Kidney (tissue), 22 donors: ENCODE results near the gene CERK. TPM values are rescaled to one million over a fixed set of nuclear protein-coding genes. Genes with fewer than 3 reads are reported as not detected.
"Not testable (repeated sequence)": the region's sequence is repeated elsewhere in the genome, so short reads cannot be mapped to it uniquely, and the experiment has no call there.

Source experiments
- DNase-seq, 5 donors: peaks; one replicate each; pipeline ENCODE4 v3.0.0-alpha.2; 2013 to 2020
- FAIRE-seq: peaks from 2 replicates; lab custom pipeline; 2012; peaks lifted over from hg19 to GRCh38; lab: Jason Lieb, UNC
- H3K27ac ChIP-seq, 2 donors: one replicate each; pipeline ENCODE4 v1.7.0; 2013; ENCODE audit warnings: low read depth in 2 of 2, low read length in 2 of 2, inconsistent platforms in 1 of 2
- H3K27me3 ChIP-seq: one replicate; pipeline ENCODE4 v1.7.1; 2013; ENCODE audit warnings: low read length, inconsistent platforms; ENCODE audit not compliant: control insufficient read depth, insufficient read depth
- H3K36me3 ChIP-seq, 3 donors: one replicate each; pipeline versions ENCODE4 v1.7.0 to v1.7.1; 2013; ENCODE audit warnings: low read length in 3 of 3, control low read depth in 1 of 3, inconsistent platforms in 1 of 3; ENCODE audit not compliant: insufficient read depth in 3 of 3, control insufficient read depth in 2 of 3
- H3K4me1 ChIP-seq, 3 donors: one replicate each; pipeline versions ENCODE4 v1.7.0 to v1.7.1; 2013; ENCODE audit warnings: low read length in 3 of 3, inconsistent platforms in 1 of 3, low read depth in 1 of 3; ENCODE audit not compliant: control insufficient read depth in 2 of 3, insufficient read depth in 2 of 3
- H3K4me3 ChIP-seq, 3 donors: one replicate each; pipeline versions ENCODE4 v1.7.0 to v1.8.1; 2013; ENCODE audit warnings: low read length in 3 of 3, control low read depth in 1 of 3, inconsistent platforms in 1 of 3
- H3K9ac ChIP-seq, 3 donors: one replicate each; pipeline versions ENCODE4 v1.7.0 to v1.7.1; 2013; ENCODE audit warnings: low read length in 3 of 3, control low read depth in 1 of 3, inconsistent platforms in 1 of 3
- H3K9me3 ChIP-seq, 3 donors: one replicate each; pipeline versions ENCODE4 v1.7.0 to v1.7.1; 2013; ENCODE audit warnings: low read length in 3 of 3, control low read depth in 1 of 3, inconsistent platforms in 1 of 3; ENCODE audit not compliant: control insufficient read depth in 2 of 3, insufficient read depth in 1 of 3
- CTCF ChIP-seq: IDR thresholded peaks from 3 replicates; pipeline ENCODE4 v1.5.1; 2012; ENCODE audit warnings: mild to moderate bottlenecking, moderate library complexity, borderline replicate concordance; ENCODE audit not compliant: insufficient read depth; ENCODE audit errors: extremely low read depth
- intact Hi-C: fragments of 100-400 bp; cut with DNase I; formaldehyde crosslinking; loops from one replicate; pipeline ENCODE4 v1.11.1; 2022
- long read RNA-seq, 10 donors: library from polyadenylated mRNA in 1 of 10; unstranded in 1 of 10; transcript quantifications; one replicate each; pipeline ENCODE4 v2.0.0 and lab custom pipeline, GENCODE V29; 2021 to 2026
- polyA plus RNA-seq: library from polyadenylated mRNA; stranded (reverse); fragments of 350-450 nt; fragmentation: Illumina TruSeq; extraction: RNeasy Lipid Tissue Mini Kit (QIAGEN cat#74804); gene quantifications from one replicate; pipeline ENCODE4 v1.2.3, GENCODE V29; 2014; ENCODE audit warnings: low read depth, low replicate concordance; ENCODE audit not compliant: insufficient read depth
- total RNA-seq: library from RNA; stranded (reverse); fragmentation: NEBNext Ultra II Directional; extraction: Animal tissue kit (Norgen Biotek cat#: 25700); gene quantifications from one replicate; pipeline ENCODE4 v1.2.1, GENCODE V29; 2021
- donor health status: control.
- donor health status: control.
- donor health status: control.
- donor health status: control.
- donor health status: control.
- donor health status: DM: yes; HTN: yes; CAD: no.
- donor health status: Normal renal cell carcinoma (clear cell type).

The CERK gene, protein sequence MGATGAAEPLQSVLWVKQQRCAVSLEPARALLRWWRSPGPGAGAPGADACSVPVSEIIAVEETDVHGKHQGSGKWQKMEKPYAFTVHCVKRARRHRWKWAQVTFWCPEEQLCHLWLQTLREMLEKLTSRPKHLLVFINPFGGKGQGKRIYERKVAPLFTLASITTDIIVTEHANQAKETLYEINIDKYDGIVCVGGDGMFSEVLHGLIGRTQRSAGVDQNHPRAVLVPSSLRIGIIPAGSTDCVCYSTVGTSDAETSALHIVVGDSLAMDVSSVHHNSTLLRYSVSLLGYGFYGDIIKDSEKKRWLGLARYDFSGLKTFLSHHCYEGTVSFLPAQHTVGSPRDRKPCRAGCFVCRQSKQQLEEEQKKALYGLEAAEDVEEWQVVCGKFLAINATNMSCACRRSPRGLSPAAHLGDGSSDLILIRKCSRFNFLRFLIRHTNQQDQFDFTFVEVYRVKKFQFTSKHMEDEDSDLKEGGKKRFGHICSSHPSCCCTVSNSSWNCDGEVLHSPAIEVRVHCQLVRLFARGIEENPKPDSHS
- total RNA-seq (28.2 TPM), polyA plus RNA-seq (21.6 TPM)
- long read RNA-seq, donor 1, full-length matches to known transcripts = 10 of 10 reads
- long read RNA-seq, donor 1, partial matches to known transcripts = 0 of 10 reads
- long read RNA-seq, donor 1, other reads (novel, unspliced or antisense) = 0 of 10 reads
- long read RNA-seq, donor 2, full-length matches to known transcripts = 9 of 9 reads
- long read RNA-seq, donor 2, partial matches to known transcripts = 0 of 9 reads
- long read RNA-seq, donor 2, other reads (novel, unspliced or antisense) = 0 of 9 reads
- long read RNA-seq, donor 3, full-length matches to known transcripts = 10 of 10 reads
- long read RNA-seq, donor 3, partial matches to known transcripts = 0 of 10 reads
- long read RNA-seq, donor 3, other reads (novel, unspliced or antisense) = 0 of 10 reads
- long read RNA-seq, donor 4, full-length matches to known transcripts = 7 of 7 reads
- long read RNA-seq, donor 4, partial matches to known transcripts = 0 of 7 reads
- long read RNA-seq, donor 4, other reads (novel, unspliced or antisense) = 0 of 7 reads
- long read RNA-seq, donor 5 = 0 reads
- long read RNA-seq, donor 6, full-length matches to known transcripts = 2 of 2 reads
- long read RNA-seq, donor 6, partial matches to known transcripts = 0 of 2 reads
- long read RNA-seq, donor 6, other reads (novel, unspliced or antisense) = 0 of 2 reads
- long read RNA-seq, donor 7, full-length matches to known transcripts = 11 of 19 reads
- long read RNA-seq, donor 7, partial matches to known transcripts = 1 of 19 reads
- long read RNA-seq, donor 7, other reads (novel, unspliced or antisense) = 7 of 19 reads
- long read RNA-seq, donor 8, full-length matches to known transcripts = 5 of 5 reads
- long read RNA-seq, donor 8, partial matches to known transcripts = 0 of 5 reads
- long read RNA-seq, donor 8, other reads (novel, unspliced or antisense) = 0 of 5 reads
- long read RNA-seq, donor 9, full-length matches to known transcripts = 5 of 5 reads
- long read RNA-seq, donor 9, partial matches to known transcripts = 0 of 5 reads
- long read RNA-seq, donor 9, other reads (novel, unspliced or antisense) = 0 of 5 reads
- long read RNA-seq, donor 10, full-length matches to known transcripts = 5 of 5 reads
- long read RNA-seq, donor 10, partial matches to known transcripts = 0 of 5 reads
- long read RNA-seq, donor 10, other reads (novel, unspliced or antisense) = 0 of 5 reads

DNA sequence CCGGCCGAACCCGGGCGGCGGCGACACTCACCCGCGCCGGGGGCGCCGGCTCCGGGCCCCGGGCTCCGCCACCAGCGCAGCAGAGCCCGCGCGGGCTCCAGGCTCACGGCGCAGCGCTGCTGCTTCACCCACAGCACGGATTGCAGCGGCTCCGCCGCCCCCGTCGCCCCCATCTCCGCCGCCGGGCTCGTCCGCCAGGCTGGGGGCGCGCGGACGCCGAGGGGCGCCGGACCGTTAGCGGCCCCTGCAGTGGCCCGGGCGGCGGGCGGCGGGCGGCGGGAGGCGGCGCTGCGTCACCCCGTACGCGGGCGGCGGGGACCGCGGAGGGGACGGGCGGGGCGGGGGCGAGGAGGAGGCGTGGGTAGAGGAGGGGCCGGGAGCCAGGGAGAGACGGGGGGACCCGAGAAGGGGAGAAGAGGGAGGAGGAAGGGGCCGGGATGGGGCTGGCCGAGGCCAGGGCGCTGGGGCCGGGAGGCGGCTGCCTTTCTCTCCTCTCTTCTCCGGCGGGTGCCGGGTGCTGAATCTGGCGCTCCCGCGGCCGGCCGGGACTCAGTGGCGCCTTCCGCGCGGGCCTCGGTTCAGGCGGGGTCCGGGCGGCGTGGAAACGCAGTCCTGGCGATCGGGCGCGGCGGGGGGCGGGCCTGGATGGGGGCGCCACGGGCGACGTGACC, at the start of gene CERK:
Gene CERK, minus strand, starts transcription at position 277 of the 671 bp plus-strand sequence. Its CDS starts 104 bp downstream, at position 173.
- DNase-seq = peak; percentile 90 to 95 (median 92)
- TF ChIP-seq CTCF = no peak
- intact Hi-C loops = no loop called here

DNA sequence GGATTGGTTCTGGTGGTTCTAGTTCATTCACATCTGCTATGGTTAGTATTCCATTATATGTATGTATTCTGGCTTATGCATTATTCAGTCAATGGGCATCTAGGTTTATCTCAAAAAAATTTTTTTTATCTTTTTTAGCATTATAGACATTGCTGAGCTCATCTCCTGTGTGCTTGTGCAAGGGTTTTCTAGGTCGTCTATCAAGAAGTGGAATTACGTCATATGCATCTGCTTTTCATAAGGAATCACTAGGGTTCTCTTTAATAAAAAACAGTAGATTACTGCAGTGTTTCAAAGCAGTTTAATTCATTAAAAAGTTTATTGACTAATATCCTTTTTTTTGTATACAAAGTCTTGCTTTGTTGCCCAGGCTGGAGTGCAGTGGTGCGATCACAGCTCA, 45.7 kb upstream of the CERK start:
- intact Hi-C loops = no loop called here
- no peak for FAIRE-seq
- no peak overlapping the region for H3K9ac ChIP-seq
- no peaks in the 10 kb centered on the region for H3K27me3 ChIP-seq
- no peak overlapping the region for H3K4me3 ChIP-seq
- H3K27ac ChIP-seq = no peak overlapping the region
- H3K9me3 ChIP-seq = no peaks in the 10 kb centered on the region
- TF ChIP-seq CTCF = no peak
- H3K36me3 ChIP-seq = no peaks in the 10 kb centered on the region
- DNase-seq = no peak
- H3K4me1 ChIP-seq = peaks cover 0 to 9% (median 2%) of the 10 kb centered on the region in 3 donors

More for the DNA sequence above, at the start of gene CERK:
- no peaks in the 10 kb centered on the region for H3K27me3 ChIP-seq
- H3K36me3 ChIP-seq = no peaks in the 10 kb centered on the region
- H3K9me3 ChIP-seq = no peaks in the 10 kb centered on the region
- H3K4me1 ChIP-seq = peaks cover 3 to 44% (median 35%) of the 10 kb centered on the region in 3 donors
- FAIRE-seq = no peak
- peak within 1 kb of the TSS; percentile 57 to 73 (median 64) for H3K4me3 ChIP-seq
- H3K9ac ChIP-seq = peak within 1 kb of the TSS; percentile 22 to 69 (median 65)
- H3K27ac ChIP-seq = peak within 1 kb of the TSS; percentile 74 to 77

- FAIRE-seq, intact Hi-C loops, DNase-seq: not testable (repeated sequence)
These were observed 44.1 kb upstream of the CERK start for GRCh38 chr22:46782200-46782599.

More at GRCh38 chr22:46782200-46782599, 44.1 kb upstream of the CERK start:
- H3K9ac ChIP-seq, H3K27ac ChIP-seq, H3K4me3 ChIP-seq, H3K27me3 ChIP-seq, H3K9me3 ChIP-seq, H3K36me3 ChIP-seq, H3K4me1 ChIP-seq: not testable (repeated sequence)
